ENCODE results near the gene DSCAML1. TPM values are rescaled to one million over a fixed set of nuclear protein-coding genes. Genes with fewer than 3 reads are reported as not detected.

Gene DSCAML1
- total and polyA plus RNA-seq, 2 of the 8 experiments (the other 6 are each of a cell fraction or from before 2014, with no cell fraction given), result 0.19 to 0.24 TPM

- Histone ChIP-seq H4K91ac (replicated peaks; ENCODE audit: insufficient read length, low read length) (no peak overlapping the region), H3K27ac (ENCODE audit: low read depth, low read length) (no peak overlapping the region), H2BK20ac (ENCODE audit: low read length) (no peak overlapping the region; the same call in 1 of the 2 replicates), H3K18ac (ENCODE audit: extremely low read depth, low read length) (no peak overlapping the region), H2AFZ (ENCODE audit: low read length) (no peak overlapping the region), H3K9me3 (ENCODE audit: insufficient read depth in 2 of 2, low read depth in 1 of 2, low read length in 1 of 2) (no peaks in the 10 kb centered on the region), H2AK5ac (ENCODE audit: low read depth, low read length) (no peak overlapping the region), H3K4me2 (ENCODE audit: insufficient read depth in 1 of 2, low read depth in 2 of 2, low read length in 2 of 2) (no peak overlapping the region), H2BK12ac (ENCODE audit: low read depth, low read length) (no peak overlapping the region; the same call in 1 of the 2 replicates), H4K8ac (ENCODE audit: extremely low read depth, insufficient read depth, low read length) (no peak overlapping the region), H3K36me3 (ENCODE audit: control insufficient read depth in 2 of 4, insufficient read depth in 4 of 4, low read length in 3 of 4) (no peaks in the 10 kb centered on the region), H3K27me3 (replicated peaks in 1 of 4; ENCODE audit: control insufficient read depth in 3 of 4, extremely low read depth in 1 of 4, insufficient read depth in 3 of 4, low read length in 3 of 4) (peaks cover 0 to 3% (median 0%) of the 10 kb centered on the region in 4 experiments; a peak in 2 of 7 replicates), H3K79me1 (ENCODE audit: low read depth, low read length) (no peaks in the 10 kb centered on the region), H4K20me1 (replicated peaks in 1 of 2; ENCODE audit: control insufficient read depth in 1 of 2, insufficient read depth in 2 of 2, low read length in 2 of 2) (peaks cover 0 to 5% of the 10 kb centered on the region in 2 experiments), H3K23me2 (ENCODE audit: low read depth, low read length) (peaks cover 3% of the 10 kb centered on the region; the same call in 1 of the 2 replicates), H3K56ac (replicated peaks; ENCODE audit: insufficient read length, low read depth, low read length) (no peak overlapping the region), H3K4me3 (ENCODE audit: extremely low read depth in 1 of 4, insufficient read depth in 2 of 4, low read depth in 3 of 4, low read length in 4 of 4) (no peak overlapping the region), H2BK5ac (ENCODE audit: low read depth, low read length) (no peak overlapping the region), H2BK15ac (ENCODE audit: low read length) (no peak overlapping the region), H3K4ac (replicated peaks; ENCODE audit: insufficient read length, low read depth, low read length) (no peak overlapping the region), H2BK120ac (replicated peaks; ENCODE audit: low read depth, low read length) (no peak overlapping the region), H3K79me2 (ENCODE audit: control insufficient read depth in 1 of 2, insufficient read depth in 2 of 2, low read length in 2 of 2) (no peaks in the 10 kb centered on the region; a peak in 1 of 4 replicates), H3K23ac (ENCODE audit: insufficient read length) (no peak overlapping the region), H3K9ac (replicated peaks in 1 of 4; ENCODE audit: extremely low read depth in 1 of 4, low read depth in 3 of 4, low read length in 3 of 4) (no peak overlapping the region), H4K5ac (ENCODE audit: insufficient read length, low read depth, low read length) (no peak overlapping the region), H3K4me1 (replicated peaks in 1 of 4; ENCODE audit: control insufficient read depth in 3 of 4, insufficient read depth in 4 of 4, low read length in 3 of 4) (peaks cover 0 to 9% (median 6%) of the 10 kb centered on the region in 4 experiments; a peak in 5 of 7 replicates), H3K14ac (ENCODE audit: insufficient read length) (no peak overlapping the region)
- 87% methylated on average over 14 of the region's 14 CpGs; no CpG with 5 or more reads in 1 of the 2 experiments for WGBS, 2 experiments (ENCODE audit: extremely low coverage in 1 of 2, insufficient coverage in 1 of 2, insufficient read length in 1 of 2, insufficient replicate concordance in 2 of 2, low coverage in 1 of 2, low lambda C conversion rate in 2 of 2, missing lambda C conversion rate in 1 of 2)
- DNase-seq (ENCODE audit: low read depth in 1 of 2, low spot score in 2 of 2) (no peak), FAIRE-seq (no peak)
- ChIA-PET CTCF (ENCODE audit: partially characterized antibody) (interaction anchor here (1.3 to 6.5 kb wide), 7 partner anchors 15 to 378 kb away, joined by 3 to 75 read pairs (median 5); no protein-coding TSS in a partner anchor), POLR2A (ENCODE audit: partially characterized antibody) (interaction anchor here (0.6 kb wide), 1 partner anchor 181 kb away, joined by 3 read pairs; no protein-coding TSS in a partner anchor)
- TF ChIP-seq CREB1 (IDR thresholded peaks at IDR 0.05), result no peak
- no peak for TF ChIP-seq POLR2A (IDR thresholded peaks at IDR 0.05; ENCODE audit: control extremely low read depth in 1 of 2, low read depth in 2 of 2, low read length in 2 of 2)
- TF ChIP-seq SUZ12 (IDR thresholded peaks at IDR 0.05; ENCODE audit: low read length), result no peak
- TF ChIP-seq POU5F1 (IDR thresholded peaks at IDR 0.05; ENCODE audit: low read depth, low read length), result no peak
- TF ChIP-seq NANOG (IDR thresholded peaks at IDR 0.05; ENCODE audit: insufficient read depth, low read depth, low read length, poor library complexity, severe bottlenecking), result no peak
- TF ChIP-seq RBBP5 (IDR thresholded peaks at IDR 0.05; ENCODE audit: borderline replicate concordance, low read depth, low read length), result no peak
- TF ChIP-seq SAP30 (IDR thresholded peaks at IDR 0.05; ENCODE audit: insufficient read depth, insufficient replicate concordance, low read length), result no peak
- TF ChIP-seq ATF2 (IDR thresholded peaks at IDR 0.05; ENCODE audit: low read length), result no peak
- TF ChIP-seq TBP (IDR thresholded peaks at IDR 0.05; ENCODE audit: low read depth, low read length), result no peak
- no peak for TF ChIP-seq SP4 (IDR thresholded peaks at IDR 0.05; ENCODE audit: low read length)
Observed at GRCh38 chr11:117441146-117441975, 355.7 kb downstream of the DSCAML1 start.

All from H1 (cell line).